Left ventricle myocardium superior (tissue), 1 donor: ENCODE measurements around the gene MYO5B. TPM values are rescaled to one million over a fixed set of nuclear protein-coding genes. Genes with fewer than 3 reads are reported as not detected.
A peak's percentile ranks its signal among the peaks of the same experiment; 100 is the strongest.

Experiments used
- ATAC-seq: fragments of 200-7000 bp; cut with Tn5 transposase; one replicate; pipeline ENCODE4 v1.9.1; 2020; ENCODE audit warnings: mild to moderate bottlenecking, moderate library complexity
- DNase-seq: peaks from one replicate; pipeline ENCODE4 v3.0.0-alpha.2; 2020
- intact Hi-C: fragments of 100-400 bp; cut with micrococcal nuclease; formaldehyde crosslinking; loops from one replicate; pipeline ENCODE4 v1.11.0; 2022
- total RNA-seq: library from RNA; stranded (reverse); fragmentation: NEBNext Ultra II Directional; extraction: Animal tissue kit (Norgen Biotek cat#: 25700); gene quantifications from one replicate; pipeline ENCODE4 v1.2.1, GENCODE V29; 2021
- donor health status: DM: no; HTN: yes; CAD: no; lungs with severe emphysema.

MYO5B gene
- total RNA-seq, 1 donor from 2014 or later, result 1.1 TPM

DNA sequence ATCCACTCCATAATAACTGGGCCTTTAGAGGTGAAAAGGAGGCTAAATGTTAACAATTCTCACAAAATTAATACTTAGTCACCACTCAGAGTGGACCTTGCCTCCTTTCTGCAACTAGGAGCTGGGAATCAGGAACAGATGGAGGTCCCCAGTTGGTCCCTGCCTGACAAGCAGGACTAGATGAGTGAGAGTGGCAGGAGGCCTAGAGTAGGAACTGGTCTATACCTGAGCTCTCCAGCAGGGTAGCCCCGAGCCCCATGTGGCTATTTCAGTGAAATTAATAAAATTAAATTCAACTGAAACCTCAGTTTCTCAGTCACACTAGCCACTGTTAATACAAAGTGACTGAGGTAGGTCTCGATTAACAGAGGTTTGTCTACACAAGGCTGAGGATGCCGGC is 150.5 kb downstream of the MYO5B start:
- DNase-seq (no peak), ATAC-seq (no peak)
- intact Hi-C loops, result no loop called here

DNA sequence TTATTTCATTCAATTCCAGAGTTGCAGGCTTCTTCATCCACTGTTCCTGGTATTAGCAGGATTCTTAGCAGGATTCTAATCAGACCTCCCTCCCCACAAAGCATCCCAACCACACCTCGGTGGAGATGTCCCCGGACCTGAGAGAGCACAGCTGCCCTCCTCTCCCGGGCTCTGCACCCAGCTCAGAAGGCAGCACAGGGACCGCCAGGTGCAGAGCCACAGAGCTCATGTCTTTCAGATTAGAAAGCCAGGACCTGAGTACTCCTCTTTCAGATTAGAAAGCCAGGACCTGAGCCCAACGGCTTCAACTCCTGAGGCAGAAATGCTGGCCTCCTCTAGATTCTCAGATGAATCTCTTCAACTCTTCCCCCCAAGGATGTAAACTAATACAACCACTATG is 152.3 kb downstream of the MYO5B start:
- ATAC-seq, result no peak
- DNase-seq, result no peak
- intact Hi-C loops, result no loop called here

DNA sequence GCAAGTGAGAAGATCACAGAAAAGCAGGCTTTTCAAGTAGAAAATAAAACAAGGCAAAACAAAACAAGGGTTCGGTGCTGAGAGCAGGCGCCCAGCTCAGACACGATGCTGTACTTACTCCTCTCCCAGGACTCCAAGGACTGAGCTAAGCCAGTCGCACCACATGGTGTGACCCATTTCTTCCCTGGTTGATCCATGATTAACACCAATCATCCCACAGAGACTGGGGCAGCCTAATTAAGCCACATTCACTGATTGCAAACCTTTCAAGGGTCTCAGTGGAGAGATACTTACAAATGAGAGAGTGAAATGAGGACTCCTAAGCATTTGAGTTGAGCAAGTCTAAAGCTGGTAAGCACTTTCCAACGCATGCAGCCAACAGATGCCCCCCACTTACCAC is 155.2 kb downstream of the MYO5B start:
- DNase-seq (no peak), ATAC-seq (no peak)
- intact Hi-C loops, result no loop called here

DNA sequence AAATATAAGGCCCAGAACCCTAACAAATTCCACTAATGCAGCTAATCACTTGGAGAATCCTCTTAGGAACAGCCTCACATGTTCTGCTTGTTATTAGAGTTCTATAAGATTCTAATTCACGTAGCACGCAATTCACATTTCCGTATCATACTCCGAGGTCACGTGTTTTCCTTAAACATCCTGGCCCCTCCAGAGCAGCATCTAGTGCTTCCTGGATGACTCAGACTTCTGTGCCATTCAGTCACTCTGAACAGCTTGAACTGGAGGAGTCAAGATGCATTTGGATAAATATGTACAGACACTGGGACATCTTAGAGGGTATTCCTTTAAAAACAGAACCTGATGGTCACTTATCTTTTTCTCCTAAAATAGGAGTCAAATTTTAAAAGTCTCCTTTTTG is 156.5 kb downstream of the MYO5B start:
- DNase-seq, result no peak
- ATAC-seq, result no peak
- intact Hi-C loops, result no loop called here

DNA sequence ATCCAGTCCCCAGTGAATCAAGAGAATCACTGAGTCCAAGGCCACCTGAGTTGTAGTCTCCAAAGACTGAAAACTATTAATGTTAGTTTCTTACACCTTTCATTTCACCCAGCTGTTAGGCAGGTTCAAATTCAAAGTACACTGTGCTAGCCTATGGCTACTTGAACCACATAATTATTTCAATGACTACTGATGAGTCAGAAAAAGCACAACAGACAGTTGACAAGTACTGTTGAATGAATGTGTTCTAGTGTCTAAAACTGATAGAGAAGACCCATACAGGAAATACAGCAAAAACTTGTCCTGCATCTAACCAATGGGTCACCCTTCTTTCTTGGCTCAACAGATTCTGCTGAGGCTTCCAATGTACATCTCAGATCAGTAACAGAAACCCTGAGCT is 160.9 kb downstream of the MYO5B start:
- DNase-seq (no peak), ATAC-seq (no peak)
- intact Hi-C loops, result no loop called here

DNA sequence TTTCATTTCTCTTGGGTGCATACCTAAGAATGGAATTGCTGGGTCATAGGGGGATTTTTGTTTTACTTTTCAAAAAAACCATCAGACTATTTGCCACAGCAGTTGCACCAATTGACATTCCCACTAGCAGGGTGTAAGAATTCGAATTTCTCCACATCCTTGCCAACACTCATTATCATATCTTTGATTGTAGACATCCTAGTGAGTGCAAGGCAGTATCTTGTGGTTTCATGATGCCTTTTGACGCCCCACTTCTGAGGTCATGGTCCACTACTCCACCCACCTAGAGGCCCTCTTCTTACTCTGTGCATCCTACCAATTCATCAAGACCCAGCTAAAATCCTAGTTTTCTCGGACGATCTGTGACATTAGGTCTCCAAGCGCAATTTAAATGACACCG is 161.9 kb downstream of the MYO5B start:
- intact Hi-C loops, result no loop called here
- DNase-seq, result no peak
- ATAC-seq, result no peak

DNA sequence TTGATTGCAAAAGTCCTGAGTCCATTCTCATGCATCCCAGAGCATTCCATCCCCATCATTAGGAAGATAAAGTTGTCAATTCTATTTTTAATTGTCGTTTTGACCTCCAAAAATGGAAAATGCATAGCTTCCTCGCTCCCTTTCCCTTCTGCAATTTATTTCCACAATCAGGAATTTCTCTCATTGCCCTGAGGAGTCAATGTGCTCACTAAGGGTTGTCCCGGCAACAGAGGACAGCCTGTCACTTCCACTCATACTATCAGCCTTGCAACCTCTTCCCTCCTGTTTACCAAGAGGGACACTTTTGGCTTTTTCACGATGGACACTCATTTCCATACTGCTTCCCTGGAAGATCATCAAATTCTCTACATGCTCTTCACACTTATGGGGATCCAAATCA is 164.8 kb downstream of the MYO5B start:
- ATAC-seq, result no peak
- intact Hi-C loops, result no loop called here
- no peak for DNase-seq

DNA sequence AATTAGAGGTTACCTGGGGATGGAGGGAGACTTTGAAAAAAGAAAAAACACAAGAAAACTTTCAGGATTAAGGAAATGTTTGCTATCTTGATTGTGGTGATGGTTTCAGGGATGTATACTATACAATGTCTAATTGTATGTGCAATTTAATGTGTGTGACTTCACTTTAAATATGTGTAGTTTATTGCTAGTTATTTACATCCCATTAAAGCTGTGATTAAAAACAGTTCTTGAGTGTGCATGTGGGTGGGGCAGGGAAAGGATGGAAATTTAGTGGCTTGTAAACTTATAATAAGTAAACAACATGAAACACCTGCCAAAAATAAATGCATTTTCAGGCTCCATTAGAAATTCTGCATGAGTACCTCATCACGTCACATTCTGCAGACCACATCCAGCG is 167.0 kb downstream of the MYO5B start:
- intact Hi-C loops, result no loop called here
- ATAC-seq (no peak), DNase-seq (no peak)

DNA sequence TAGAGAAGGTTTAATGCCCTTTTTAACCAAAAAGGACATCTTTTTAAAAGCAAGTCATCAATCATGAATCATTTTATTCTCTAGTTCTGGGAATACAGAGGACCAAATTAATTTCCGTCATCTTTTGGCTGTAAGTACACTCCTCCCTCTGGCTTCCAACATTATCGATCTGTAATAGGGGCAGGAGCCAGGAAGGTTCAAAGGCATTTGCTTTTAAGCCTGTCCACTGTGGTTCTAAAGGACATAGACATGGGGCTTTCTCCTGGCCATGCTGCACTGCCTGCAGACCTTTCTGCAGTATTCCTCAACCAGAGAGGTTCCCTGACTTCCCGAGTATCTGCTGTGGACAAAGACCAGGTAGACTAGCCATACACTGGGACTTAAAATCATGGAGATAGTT is 170.5 kb downstream of the MYO5B start:
- DNase-seq (no peak), ATAC-seq (no peak)
- intact Hi-C loops, result no loop called here

DNA sequence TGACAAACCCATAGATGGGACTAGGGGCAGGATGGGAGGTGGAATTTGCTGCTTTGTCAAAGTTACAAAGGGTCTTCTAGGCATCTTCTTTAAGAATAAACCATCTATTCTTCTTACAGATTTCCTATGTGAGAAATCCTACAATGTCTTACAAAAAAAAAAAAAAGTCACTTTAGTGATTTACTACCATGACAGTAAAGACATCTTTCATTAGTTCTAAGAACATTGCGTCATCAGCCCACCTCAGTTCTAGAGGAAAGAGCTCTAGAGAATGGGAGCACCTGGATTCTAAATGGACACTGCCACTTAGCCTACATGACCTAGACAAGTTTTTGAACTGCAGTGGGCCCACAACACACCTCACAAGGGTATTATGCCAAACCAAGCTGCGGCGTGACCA is 172.0 kb downstream of the MYO5B start:
- ATAC-seq, result no peak
- intact Hi-C loops, result no loop called here
- no peak for DNase-seq

DNA sequence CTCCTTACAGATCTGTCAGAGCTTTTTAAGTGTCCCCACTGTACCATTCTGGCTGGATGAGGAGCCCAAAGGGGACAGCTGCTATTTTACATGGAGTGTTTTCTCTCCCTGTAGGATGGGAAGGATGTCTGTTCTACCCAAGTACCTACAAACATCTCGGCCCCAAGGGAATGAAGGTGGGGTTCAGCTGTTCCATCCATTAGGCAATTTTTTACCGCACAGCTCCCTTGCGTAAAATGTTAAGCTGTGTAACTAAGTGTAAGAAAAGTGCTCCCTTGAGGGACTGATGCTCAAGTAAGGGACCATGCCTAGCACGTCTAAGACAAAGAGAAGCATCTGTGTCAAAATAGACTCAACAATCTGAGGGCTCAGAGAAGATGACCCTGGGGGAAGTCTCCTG is 180.3 kb downstream of the MYO5B start:
- DNase-seq, result no peak
- intact Hi-C loops, result no loop called here
- no peak for ATAC-seq

DNA sequence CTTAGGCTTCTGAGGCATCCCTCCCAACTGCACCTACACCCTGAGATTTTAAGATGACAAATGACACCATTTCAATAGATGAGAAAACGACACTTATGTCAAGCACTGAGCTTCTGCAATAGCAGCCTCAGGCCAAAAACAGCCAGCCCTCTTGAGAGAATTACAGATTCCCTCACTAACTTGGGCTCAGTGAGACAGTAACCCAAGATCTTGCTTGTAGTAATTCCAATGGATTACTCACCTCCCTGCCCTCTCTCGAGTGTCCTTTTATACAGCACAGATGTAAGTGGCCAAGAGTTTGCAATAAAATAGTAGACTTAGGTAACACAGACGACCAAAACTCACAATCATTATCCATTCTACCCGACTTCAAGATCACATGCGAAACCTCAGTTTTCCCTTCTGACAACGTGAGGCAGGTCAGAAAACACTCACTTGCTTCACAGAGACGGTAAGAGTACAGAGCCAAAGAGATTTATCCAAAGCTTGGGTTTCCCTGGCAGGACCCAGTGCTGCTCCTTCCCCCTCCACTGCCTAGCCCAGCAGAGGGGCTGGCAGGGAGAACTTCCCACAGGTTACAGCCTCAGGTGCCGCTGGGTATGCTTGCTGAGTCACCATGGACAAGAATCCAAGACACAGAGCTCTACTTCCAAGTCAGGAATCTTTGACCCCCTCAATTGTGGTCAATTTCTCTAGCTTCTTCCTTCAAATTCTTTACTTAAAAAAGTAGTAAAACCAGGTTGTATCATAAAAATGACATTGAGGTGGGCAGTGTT is 181.4 kb downstream of the MYO5B start:
- ATAC-seq (no peak), DNase-seq (no peak)
- intact Hi-C loops, result no loop called here

DNA sequence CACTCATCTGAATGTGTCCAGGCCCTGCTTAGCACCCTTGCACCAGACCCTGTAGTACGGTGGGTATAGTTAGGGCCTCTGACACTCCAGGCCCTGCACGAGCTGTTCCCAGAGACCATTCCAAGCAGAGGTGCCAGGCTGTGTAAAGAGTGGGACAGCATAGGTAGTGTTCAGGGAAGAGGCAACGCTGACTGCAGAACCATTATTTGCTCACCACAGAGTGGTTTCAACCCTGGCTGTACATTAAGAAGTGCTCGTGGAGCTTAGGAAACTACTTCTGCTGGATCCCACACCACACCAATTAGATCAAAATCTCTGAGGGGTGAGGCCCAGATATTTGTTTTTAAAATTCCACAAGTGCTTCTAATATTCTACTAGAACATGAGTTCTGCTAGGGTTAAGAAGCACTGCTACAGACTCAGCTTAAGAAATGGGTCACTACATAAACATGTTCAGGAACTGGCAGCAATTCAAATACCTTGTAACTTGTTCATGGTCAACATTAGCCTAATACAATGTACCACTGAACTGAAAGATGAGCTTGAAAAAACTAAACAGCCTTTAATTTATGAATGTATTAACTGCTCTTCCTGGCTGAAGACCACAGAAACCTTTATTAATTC is 183.0 kb downstream of the MYO5B start:
- no peak for ATAC-seq
- intact Hi-C loops, result no loop called here
- DNase-seq, result no peak

DNA sequence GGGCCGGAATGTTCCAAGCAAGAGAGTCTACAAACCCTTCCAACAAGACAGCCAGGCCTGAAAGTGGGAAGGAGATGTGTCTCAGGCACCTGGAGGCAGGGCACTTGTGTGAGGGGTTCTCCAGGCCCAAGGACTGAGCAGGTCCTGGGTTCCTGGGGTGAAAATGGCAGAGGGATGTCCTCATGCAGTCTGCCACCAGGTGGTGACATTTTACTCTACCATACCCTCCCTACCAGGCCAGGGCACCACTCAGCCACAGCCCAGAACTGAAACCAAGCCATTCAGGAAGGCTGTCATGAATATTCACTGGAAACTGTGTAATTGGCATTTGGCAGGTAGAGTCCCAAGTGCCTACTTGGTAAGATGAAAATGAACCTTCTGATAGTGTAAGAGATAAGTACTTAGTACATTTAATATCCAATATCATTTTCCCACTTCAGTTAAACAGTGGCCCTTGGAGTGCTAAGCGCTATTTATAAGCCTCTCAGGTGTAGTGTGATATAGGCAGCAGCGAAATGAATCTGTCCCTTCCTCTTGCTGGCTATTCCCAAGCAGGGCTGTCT is 185.1 kb downstream of the MYO5B start:
- ATAC-seq (peak; percentile 87), DNase-seq (no peak)
- intact Hi-C loops, result no loop called here

DNA sequence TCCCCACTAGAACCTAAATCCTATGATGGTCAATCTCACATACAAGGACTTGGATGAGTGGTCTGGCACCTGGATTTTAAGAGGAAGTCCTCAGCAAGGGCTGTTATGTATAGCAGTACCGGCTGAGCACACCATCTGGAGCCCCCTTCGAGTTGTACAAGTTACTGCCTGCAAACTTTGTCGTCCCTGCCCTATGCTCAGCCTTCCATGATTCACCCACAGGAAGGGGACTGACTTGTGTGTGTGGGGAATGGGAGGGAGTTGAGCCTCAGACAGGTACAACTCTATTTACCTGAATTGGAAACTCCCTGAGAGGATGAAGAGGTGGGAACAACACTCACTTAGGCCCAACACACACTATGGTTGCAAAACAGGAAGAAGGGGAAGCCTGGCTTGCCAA is 186.6 kb downstream of the MYO5B start:
- no peak for DNase-seq
- intact Hi-C loops, result no loop called here
- ATAC-seq, result no peak

DNA sequence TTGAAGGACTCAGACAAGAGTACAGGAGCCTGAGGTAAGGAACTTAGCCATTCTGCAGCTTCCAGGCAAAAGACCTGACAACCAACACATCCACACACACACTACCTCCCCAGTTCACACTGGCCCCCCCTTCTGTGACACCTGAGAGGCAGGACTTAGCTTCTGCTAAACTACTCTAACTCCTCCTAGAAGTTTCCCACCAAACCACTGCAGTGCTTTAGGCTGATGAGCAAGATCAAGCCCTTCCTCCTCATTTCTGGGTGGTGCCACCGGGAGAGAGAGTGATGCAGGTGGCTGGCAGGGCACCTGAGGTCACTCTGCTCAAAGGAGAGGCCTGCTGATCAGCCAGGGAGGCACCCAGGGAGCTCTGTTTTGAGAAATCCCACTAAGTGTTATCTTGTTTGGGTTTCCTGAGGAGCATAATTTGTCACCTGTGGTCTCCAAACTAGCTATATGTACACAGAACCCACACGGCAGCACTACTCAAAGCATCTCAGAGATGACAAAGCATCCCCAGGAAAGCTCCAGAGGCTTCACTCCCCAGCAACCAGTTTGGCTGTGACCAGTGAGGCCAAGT is 188.4 kb downstream of the MYO5B start:
- intact Hi-C loops, result no loop called here

DNA sequence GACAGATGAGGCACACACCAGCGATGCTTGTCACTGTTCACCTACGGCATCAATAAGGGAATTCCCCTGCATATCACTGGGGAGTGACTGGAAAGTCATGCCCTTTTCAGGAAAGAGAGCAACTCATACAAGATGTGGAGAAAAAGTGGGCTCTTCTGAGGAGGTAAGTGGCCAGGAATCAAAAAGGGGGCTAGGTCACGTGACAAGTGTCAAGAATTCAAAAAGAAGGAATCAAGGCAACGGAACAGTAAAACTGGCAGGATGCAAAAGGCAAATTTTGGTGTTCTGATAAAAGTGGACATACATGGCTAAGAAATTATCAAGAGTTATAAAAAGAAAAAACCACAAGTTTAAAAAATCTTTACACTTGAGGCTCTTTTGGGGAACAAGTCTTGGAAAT is 190.9 kb downstream of the MYO5B start:
- intact Hi-C loops, result no loop called here
- DNase-seq (no peak), ATAC-seq (no peak)

More for the DNA sequence above, 188.4 kb downstream of the MYO5B start:
- ATAC-seq (no peak), DNase-seq (no peak)

DNA sequence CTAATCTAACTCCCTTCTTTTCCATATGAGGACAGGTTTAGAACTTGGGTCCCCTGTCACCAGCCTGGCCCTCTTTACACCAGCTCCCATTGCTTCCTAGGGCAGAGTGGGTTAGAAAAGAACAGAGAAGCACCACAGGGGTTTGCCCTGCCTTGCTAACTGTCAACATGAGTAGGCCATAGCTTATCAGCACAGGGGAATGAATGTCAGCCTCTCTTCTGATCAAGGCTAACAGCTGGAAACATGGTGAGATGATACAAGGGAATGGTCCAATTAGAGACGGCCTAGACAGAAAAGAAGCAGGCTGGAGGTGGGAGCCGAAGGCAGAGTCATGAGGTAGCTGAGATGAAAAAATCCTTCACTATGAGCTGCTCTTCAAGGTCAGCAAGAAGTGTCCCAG is 192.2 kb downstream of the MYO5B start:
- ATAC-seq, result no peak
- DNase-seq, result no peak
- intact Hi-C loops, result no loop called here

DNA sequence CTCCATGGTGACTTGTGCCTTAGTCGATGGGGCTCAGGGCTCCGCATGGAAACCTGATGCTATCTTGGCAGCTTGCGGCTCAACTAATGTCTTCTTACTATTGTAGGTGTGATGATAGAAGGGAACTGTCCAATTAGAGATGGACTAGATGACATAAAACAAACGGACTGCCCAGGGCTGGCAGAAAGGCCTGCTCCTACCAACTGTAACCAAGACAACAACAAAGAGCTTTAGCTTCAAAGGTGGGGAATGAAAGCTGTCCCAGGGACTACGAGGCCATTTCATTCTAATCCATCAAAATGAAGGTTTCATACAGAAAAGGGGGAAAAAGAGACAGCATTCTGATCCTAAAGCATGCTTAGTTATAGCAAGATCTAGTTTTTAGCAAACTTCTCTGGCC is 194.7 kb downstream of the MYO5B start:
- no peak for DNase-seq
- no peak for ATAC-seq
- intact Hi-C loops, result no loop called here

DNA sequence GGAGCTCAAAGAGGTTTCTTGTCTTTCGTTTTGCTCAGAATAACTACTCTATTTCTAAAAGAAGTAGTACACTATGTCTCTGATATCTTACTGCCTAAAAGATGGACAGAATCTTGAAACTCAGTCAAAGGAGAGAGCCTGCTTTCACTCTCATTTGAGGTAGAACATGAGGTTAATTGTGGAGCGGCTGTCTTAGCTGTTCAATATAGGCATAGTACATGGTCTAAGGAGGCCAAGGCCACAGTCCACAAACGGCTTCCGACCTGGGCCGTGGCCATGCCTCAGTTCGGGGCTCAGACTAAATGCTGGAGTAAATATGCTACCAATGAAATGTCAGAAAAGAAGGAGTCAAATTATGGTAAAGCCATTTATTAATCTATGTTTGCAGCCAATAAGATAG is 195.8 kb downstream of the MYO5B start:
- ATAC-seq (no peak), DNase-seq (no peak)
- intact Hi-C loops, result no loop called here

DNA sequence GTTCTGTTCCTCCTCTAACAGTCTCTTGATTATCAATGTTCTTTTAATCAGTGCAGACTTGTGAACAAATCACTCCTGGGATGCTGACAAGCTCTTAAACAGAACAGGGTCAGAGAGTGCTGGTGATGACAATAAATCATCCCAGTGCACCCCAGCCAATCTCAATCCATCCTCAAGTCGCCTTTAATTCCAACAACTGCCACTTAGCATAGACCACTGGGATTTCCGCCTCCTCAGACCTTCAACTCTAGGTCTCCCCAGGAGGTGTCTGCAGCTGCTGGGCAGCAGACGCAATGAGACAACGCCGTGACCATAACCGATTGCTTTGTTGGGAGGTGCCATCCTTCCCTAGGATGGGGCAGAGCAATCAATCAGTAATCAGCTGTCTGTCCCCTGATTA is 197.4 kb downstream of the MYO5B start:
- DNase-seq, result no peak
- peak; percentile 23 for ATAC-seq
- intact Hi-C loops, result no loop called here
